HL-60 (cell line): ENCODE data around the gene SREBF1.

Source experiments
- DNase-seq, 2 experiments: peaks; one replicate each; pipeline ENCODE4 v3.0.0-alpha.2; 2010 to 2020; ENCODE audit warnings: low read depth in 1 of 2, low spot score in 1 of 2
- H3K27ac ChIP-seq: fragments of 250-450 bp; sonication (Bioruptor Pico); replicated peaks from 2 replicates; pipeline ENCODE4 v1.5.1; 2020; ENCODE audit warnings: mild to moderate bottlenecking, moderate library complexity
- H3K27me3 ChIP-seq: fragments of 250-450 bp; sonication (Bioruptor Pico); 2 replicates; pipeline ENCODE4 v1.5.1; 2021; ENCODE audit warnings: mild to moderate bottlenecking, moderate library complexity; ENCODE audit not compliant: insufficient read depth, poor library complexity, severe bottlenecking
- H3K4me3 ChIP-seq: replicated peaks from 2 replicates; pipeline ENCODE4 v1.5.1; 2011; ENCODE audit warnings: mild to moderate bottlenecking, control low read depth, low read length; ENCODE audit not compliant: insufficient read depth
- GABPA ChIP-seq: IDR thresholded peaks from 2 replicates; pipeline ENCODE4 v1.6.1; 2012; ENCODE audit warnings: low read depth
- POLR2AphosphoS5 ChIP-seq: IDR thresholded peaks from 2 replicates; pipeline ENCODE4 v1.6.1; 2012; ENCODE audit warnings: low read depth
- SPI1 ChIP-seq: IDR thresholded peaks from 2 replicates; pipeline ENCODE4 v1.6.1; 2012; ENCODE audit warnings: low read depth, mild to moderate bottlenecking, borderline replicate concordance
- TF ChIP-seq, protein P1 (sequence below): IDR thresholded peaks from one replicate; pipeline ENCODE4 v1.5.1; 2011; ENCODE audit warnings: low read length, control low read depth, inconsistent platforms; ENCODE audit not compliant: insufficient read depth
- TF ChIP-seq, protein P2 (sequence below): IDR thresholded peaks from 2 replicates; pipeline ENCODE4 v1.6.1; 2012; ENCODE audit warnings: low read depth; ENCODE audit not compliant: insufficient replicate concordance

SREBF1 gene

DNA sequence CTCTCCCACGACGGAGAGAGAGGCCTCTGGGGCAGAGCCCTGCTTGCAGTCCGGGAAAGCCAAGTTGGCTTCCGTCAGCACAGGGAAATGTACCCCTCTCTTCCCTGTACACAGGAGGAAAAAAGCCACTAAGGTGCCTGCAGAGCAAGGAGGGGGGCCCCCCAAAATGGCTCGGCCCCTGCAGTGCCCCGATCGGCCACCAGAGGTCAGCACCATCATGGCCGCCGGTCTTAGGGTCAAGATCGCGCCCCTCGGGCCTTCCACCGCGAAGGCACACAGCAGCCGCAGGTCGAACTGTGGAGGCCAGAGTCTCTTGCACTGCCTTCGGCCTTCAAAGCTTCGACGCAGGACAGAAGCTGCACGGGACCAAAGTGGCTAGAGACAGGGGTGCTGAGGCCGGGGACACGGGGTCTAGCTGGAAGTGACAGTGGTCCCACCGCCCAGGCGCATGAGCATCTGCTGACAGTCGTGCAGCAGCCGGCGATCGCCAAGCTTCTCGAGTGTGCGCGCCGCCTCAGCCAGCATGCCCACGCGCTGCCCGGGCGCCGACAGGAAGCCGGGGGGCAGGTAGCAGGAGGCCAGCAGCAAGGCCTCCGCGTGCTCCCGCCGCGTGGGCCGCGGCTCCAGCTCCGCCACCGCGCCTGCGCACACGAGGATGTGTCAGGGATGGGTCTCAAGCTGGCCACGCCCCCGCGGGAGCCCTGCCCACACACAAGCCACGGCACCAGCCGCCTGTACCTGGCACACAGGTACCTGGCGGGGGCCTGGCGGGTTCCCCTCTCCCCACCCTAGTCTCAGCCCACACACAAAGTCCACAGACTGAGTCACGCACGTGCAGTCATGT lies 24.4 kb downstream of the SREBF1 start:
- DNase-seq, result peak in 1 of 2 experiments; percentile 29

DNA sequence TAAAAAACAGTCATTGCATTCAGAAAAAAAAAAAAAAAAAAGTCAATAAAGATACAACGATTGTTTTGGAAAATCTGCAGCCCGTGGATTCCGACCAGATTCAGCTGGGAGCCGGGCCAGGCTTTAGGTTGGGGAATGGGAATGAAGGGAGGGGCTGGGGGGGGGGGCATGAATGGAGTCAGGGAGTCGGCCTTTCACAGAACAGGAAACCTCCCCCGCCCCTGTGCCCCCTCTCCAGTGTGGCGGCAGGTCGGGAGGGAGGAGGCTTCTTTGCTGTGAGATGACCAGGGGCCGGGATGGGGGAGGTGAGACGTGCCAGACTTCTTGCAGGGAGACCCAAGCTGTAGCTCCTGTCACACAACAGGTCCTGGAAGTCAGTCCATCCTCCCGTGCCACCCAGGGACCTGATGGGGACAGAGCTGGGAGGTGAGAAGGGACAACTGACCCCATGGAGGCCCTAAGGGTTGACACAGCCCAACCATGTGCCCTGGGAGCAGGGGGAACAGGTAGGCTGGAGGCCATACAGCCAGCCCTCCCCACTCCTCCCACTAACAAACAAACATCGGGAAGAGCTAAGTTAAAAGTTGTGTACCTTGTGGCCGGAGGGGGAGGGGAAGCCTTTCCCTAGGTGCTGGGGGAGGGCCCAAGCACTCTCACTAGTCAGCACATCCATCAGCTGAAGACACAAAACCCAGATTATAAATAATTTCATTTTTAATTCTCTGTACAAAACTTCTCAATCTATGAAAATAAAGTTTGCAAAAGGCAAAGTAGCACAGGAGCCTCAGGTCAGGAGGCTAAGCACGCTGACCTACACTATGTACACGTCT lies 25.2 kb downstream of the SREBF1 start:
- Histone ChIP-seq H3K27ac (no peak overlapping the region), H3K4me3 (no peak overlapping the region), H3K27me3 (no peaks in the 10 kb centered on the region)
- TF ChIP-seq GABPA (no peak), SPI1 (no peak), POLR2AphosphoS5 (no peak; the same call in 1 of the 2 replicates)
- TF ChIP-seq, protein P1, sequence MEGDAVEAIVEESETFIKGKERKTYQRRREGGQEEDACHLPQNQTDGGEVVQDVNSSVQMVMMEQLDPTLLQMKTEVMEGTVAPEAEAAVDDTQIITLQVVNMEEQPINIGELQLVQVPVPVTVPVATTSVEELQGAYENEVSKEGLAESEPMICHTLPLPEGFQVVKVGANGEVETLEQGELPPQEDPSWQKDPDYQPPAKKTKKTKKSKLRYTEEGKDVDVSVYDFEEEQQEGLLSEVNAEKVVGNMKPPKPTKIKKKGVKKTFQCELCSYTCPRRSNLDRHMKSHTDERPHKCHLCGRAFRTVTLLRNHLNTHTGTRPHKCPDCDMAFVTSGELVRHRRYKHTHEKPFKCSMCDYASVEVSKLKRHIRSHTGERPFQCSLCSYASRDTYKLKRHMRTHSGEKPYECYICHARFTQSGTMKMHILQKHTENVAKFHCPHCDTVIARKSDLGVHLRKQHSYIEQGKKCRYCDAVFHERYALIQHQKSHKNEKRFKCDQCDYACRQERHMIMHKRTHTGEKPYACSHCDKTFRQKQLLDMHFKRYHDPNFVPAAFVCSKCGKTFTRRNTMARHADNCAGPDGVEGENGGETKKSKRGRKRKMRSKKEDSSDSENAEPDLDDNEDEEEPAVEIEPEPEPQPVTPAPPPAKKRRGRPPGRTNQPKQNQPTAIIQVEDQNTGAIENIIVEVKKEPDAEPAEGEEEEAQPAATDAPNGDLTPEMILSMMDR, result no peak
- TF ChIP-seq, protein P2, sequence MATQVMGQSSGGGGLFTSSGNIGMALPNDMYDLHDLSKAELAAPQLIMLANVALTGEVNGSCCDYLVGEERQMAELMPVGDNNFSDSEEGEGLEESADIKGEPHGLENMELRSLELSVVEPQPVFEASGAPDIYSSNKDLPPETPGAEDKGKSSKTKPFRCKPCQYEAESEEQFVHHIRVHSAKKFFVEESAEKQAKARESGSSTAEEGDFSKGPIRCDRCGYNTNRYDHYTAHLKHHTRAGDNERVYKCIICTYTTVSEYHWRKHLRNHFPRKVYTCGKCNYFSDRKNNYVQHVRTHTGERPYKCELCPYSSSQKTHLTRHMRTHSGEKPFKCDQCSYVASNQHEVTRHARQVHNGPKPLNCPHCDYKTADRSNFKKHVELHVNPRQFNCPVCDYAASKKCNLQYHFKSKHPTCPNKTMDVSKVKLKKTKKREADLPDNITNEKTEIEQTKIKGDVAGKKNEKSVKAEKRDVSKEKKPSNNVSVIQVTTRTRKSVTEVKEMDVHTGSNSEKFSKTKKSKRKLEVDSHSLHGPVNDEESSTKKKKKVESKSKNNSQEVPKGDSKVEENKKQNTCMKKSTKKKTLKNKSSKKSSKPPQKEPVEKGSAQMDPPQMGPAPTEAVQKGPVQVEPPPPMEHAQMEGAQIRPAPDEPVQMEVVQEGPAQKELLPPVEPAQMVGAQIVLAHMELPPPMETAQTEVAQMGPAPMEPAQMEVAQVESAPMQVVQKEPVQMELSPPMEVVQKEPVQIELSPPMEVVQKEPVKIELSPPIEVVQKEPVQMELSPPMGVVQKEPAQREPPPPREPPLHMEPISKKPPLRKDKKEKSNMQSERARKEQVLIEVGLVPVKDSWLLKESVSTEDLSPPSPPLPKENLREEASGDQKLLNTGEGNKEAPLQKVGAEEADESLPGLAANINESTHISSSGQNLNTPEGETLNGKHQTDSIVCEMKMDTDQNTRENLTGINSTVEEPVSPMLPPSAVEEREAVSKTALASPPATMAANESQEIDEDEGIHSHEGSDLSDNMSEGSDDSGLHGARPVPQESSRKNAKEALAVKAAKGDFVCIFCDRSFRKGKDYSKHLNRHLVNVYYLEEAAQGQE, result no peak
- DNase-seq, result no peak

More for the DNA sequence above, 24.4 kb downstream of the SREBF1 start:
- no peak for TF ChIP-seq GABPA
- TF ChIP-seq, protein P1, result peak; percentile 55
- Histone ChIP-seq H3K4me3 (no peak overlapping the region), H3K27me3 (no peaks in the 10 kb centered on the region), H3K27ac (no peak overlapping the region)

DNA sequence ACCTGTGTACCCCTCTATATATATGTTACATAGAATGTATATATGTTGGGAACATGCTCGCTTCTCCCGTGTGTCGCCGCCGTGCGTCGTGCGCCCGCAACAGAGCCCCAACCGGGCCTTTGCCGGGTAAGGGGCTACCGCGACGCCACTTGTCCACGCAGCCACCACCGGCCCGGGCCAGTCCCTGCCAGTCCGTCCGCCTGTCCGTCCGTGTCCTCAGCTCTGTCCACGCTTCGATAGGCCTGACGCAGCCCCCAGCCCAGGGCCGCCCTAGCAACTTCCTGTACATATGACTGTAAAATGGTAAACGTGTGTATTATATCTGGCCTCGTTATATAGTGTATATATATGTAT lies 25.9 kb downstream of the SREBF1 start:
- DNase-seq, result no peak
- Histone ChIP-seq H3K27me3 (no peaks in the 10 kb centered on the region), H3K4me3 (no peak overlapping the region), H3K27ac (no peak overlapping the region)
- TF ChIP-seq GABPA (no peak), SPI1 (no peak), POLR2AphosphoS5 (no peak)
- TF ChIP-seq, protein P2, result no peak
- TF ChIP-seq, protein P1, result no peak
